ENCODE data around the gene SLC6A6. TPM values are rescaled to one million over a fixed set of nuclear protein-coding genes. Genes with fewer than 3 reads are reported as not detected.

The SLC6A6 gene
- total RNA-seq, 2 donors from 2014 or later, result 4.9 to 5.7 TPM

DNA sequence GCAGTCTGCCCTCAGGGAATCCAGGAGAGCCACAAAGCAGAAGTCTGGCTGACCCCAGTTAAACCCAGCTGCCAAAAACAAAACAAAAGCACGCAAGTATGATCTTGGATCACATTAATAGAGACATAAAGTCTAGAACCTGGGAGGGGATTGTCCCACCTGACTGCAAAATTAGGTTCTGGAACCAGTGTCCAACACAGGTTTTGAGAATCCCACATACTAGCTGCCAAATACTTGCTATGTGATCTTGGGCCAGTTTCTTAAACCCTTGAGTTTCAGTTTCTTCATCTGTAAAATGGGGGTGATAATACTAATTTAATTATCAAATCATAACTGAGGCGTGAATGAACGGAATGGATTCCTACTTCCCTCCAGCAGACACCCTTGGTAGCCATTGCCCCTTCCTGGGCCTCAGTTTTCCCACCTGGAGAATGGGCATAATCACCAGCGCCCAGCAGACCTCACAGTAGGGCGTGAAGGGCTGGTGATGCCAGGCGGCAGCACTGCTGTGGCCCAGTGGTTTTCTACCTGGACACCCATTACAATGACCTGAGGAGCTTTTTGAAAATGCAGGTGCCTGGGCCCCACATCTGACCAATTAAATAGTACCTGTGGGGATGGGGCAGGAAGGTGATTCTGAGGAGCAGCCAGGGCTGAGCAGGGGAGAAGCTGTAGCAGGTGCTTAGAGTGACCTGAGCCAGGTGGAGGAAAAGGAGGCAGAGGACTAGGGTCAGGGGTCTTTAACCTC lies 105.5 kb downstream of the SLC6A6 start:
- Histone ChIP-seq H3K36me3 (replicated peaks in 1 of 2; ENCODE audit: insufficient read depth in 1 of 2, low read depth in 2 of 2) (no peaks in the 10 kb centered on the region), H3K27me3 (no peaks in the 10 kb centered on the region), H3K27ac (no peak overlapping the region), H3K9me3 (no peaks in the 10 kb centered on the region), H3K4me1 (no peaks in the 10 kb centered on the region), H3K4me3 (no peak overlapping the region)
- no peak for DNase-seq
- intact Hi-C loops (cut with DNase I), result no loop called here
- ATAC-seq, result no peak
- 65 to 74% methylated on average over 6 of the region's 6 CpGs for WGBS, 2 donors
- TF ChIP-seq, protein P1, sequence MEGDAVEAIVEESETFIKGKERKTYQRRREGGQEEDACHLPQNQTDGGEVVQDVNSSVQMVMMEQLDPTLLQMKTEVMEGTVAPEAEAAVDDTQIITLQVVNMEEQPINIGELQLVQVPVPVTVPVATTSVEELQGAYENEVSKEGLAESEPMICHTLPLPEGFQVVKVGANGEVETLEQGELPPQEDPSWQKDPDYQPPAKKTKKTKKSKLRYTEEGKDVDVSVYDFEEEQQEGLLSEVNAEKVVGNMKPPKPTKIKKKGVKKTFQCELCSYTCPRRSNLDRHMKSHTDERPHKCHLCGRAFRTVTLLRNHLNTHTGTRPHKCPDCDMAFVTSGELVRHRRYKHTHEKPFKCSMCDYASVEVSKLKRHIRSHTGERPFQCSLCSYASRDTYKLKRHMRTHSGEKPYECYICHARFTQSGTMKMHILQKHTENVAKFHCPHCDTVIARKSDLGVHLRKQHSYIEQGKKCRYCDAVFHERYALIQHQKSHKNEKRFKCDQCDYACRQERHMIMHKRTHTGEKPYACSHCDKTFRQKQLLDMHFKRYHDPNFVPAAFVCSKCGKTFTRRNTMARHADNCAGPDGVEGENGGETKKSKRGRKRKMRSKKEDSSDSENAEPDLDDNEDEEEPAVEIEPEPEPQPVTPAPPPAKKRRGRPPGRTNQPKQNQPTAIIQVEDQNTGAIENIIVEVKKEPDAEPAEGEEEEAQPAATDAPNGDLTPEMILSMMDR (IDR thresholded peaks at IDR 0.05), result no peak
- TF ChIP-seq POLR2A (IDR thresholded peaks at IDR 0.05), result no peak

DNA sequence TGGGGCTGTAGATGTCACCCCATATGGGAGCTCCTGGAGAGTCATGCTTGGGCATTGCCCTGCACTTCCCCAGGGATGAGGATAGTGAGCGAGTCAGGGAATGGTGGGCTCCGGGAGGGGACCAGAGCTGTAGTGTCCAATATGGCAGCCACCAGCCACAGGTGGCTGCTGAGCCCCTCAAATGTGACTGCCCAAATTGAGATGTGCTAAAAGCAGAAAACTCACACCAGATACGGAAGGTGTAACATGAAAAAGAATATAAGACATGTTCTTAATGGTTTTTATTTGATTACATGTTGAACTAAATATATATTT lies 106.1 kb downstream of the SLC6A6 start:
- Histone ChIP-seq H3K27me3 (no peaks in the 10 kb centered on the region), H3K4me1 (no peaks in the 10 kb centered on the region), H3K4me3 (no peak overlapping the region), H3K9me3 (no peaks in the 10 kb centered on the region), H3K27ac (no peak overlapping the region), H3K36me3 (replicated peaks in 1 of 2; ENCODE audit: insufficient read depth in 1 of 2, low read depth in 2 of 2) (no peaks in the 10 kb centered on the region)
- intact Hi-C loops (cut with DNase I), result no loop called here
- TF ChIP-seq POLR2A (IDR thresholded peaks at IDR 0.05), result no peak
- TF ChIP-seq, protein P1 (IDR thresholded peaks at IDR 0.05), result no peak
- DNase-seq, result no peak
- 19 to 33% methylated on average over 3 of the region's 3 CpGs for WGBS, 2 donors
- ATAC-seq, result no peak

DNA sequence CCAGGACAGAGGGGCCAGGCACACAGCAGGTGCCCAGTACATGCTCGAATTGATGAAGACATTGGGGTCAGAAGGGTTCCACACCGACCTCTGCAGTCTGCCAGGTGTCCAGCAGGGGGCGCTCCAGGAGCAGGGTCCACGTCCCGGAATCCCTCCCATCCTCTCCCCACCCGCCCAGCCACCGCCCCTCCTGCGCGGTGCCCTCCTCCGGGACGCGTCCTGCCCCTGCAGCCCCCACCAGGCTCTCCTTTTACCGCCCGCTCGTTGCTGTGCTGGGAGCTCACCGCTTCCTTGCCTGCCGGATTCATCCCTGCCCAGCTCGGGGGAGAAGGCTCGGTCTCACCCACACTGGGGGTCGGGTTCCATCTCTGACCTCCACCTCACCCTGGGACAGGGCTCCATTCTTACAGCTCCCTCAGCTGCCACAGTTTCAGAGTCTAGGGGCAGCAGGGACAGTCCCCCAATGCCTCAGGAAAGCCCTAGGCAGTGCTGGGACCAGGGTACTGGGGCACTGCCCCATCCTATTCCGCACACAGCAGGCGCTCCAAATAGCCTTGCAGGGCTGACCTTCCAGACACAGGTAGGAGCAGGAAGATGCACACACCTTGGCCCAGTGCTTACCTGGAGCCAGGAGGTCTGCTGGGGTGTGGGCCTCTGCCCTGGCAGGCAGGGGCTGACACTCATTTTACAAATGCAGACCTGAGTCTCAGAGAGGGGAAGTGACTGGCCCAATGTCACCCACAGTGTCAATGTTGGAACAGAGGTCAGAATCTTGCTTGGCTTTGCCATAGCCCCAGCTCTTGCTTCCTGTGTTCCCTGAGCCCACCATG lies 106.8 kb downstream of the SLC6A6 start:
- Histone ChIP-seq H3K9me3 (no peaks in the 10 kb centered on the region), H3K36me3 (replicated peaks in 1 of 2; ENCODE audit: insufficient read depth in 1 of 2, low read depth in 2 of 2) (no peaks in the 10 kb centered on the region), H3K4me3 (no peak overlapping the region), H3K27ac (no peak overlapping the region), H3K4me1 (no peaks in the 10 kb centered on the region), H3K27me3 (no peaks in the 10 kb centered on the region)
- intact Hi-C loops (cut with DNase I), result no loop called here
- peak; percentile 54 to 74 (median 64) for DNase-seq
- TF ChIP-seq, protein P1 (IDR thresholded peaks at IDR 0.05), result peak; percentile 64 to 91 (median 71)
- TF ChIP-seq POLR2A (IDR thresholded peaks at IDR 0.05), result no peak
- peak; percentile 60 for ATAC-seq
- WGBS, 2 donors, result 21 to 30% methylated on average over 12 to 22 of the region's 22 CpGs

DNA sequence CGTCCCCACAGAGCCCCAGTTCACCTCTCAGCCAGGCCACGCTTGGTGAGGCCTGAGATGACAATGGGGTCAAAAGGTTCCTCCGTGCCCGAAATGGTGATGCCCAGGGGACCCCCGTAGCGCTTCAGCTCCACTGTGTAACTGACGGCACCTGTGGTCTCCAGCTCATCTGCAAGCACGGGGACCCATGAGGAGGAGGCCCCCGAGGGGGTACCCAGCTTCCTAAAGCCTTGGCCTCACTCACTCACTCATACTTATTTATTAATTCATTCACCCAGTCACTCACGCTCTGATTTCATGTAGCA lies 107.3 kb downstream of the SLC6A6 start:
- Histone ChIP-seq H3K9me3 (no peaks in the 10 kb centered on the region), H3K4me1 (no peaks in the 10 kb centered on the region), H3K27ac (no peak overlapping the region), H3K36me3 (replicated peaks in 1 of 2; ENCODE audit: insufficient read depth in 1 of 2, low read depth in 2 of 2) (no peaks in the 10 kb centered on the region), H3K4me3 (no peak overlapping the region), H3K27me3 (no peaks in the 10 kb centered on the region)
- 84 to 86% methylated on average over 6 to 10 of the region's 10 CpGs for WGBS, 2 donors
- ATAC-seq (no peak), DNase-seq (no peak)
- TF ChIP-seq POLR2A (IDR thresholded peaks at IDR 0.05), result no peak
- TF ChIP-seq, protein P1 (IDR thresholded peaks at IDR 0.05), result no peak
- intact Hi-C loops (cut with DNase I), result loop anchor here (10.0 kb wide), 1 partner anchor 405 kb away; no protein-coding TSS in a partner anchor

All from body of pancreas (tissue), 4 donors.